GM18907 (cell line): ENCODE results near the gene SAE1.
"Not testable (repeated sequence)": the region's sequence is repeated elsewhere in the genome, so short reads cannot be mapped to it uniquely, and the experiment has no call there.

Experiments used
- ATAC-seq: cut with Tn5 transposase; IDR thresholded peaks from one replicate; pipeline ENCODE4 v1.9.1; 2021; ENCODE audit warnings: mild to moderate bottlenecking, moderate library complexity; ENCODE audit not compliant: unreplicated experiment

SAE1 gene

GRCh38 chr19:47239152-47239551, 108.5 kb downstream of the SAE1 start:
- no peak for ATAC-seq

- ATAC-seq: no peak
Observed at GRCh38 chr19:47239610-47240296, 109.1 kb downstream of the SAE1 start.

DNA sequence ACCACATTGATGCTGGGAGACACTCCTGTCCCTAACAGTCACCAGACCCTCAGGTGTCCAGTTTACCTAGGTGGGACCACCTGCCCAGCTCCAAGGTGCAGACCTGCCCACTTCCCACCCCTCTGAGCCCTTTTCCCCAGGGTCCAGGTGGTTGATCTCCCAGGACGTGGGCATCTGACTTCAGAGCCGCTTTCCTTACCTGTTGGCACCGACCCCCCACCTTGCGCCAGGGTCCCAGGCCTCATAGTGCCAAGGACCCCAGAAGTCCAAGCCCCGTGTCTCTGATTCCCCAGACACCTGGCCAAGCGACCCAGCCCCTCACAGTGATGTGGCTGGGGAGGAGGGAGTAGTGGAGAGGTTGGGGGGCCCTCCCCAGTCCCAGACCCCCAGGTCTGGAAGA, 109.9 kb downstream of the SAE1 start:
- no peak for ATAC-seq

DNA sequence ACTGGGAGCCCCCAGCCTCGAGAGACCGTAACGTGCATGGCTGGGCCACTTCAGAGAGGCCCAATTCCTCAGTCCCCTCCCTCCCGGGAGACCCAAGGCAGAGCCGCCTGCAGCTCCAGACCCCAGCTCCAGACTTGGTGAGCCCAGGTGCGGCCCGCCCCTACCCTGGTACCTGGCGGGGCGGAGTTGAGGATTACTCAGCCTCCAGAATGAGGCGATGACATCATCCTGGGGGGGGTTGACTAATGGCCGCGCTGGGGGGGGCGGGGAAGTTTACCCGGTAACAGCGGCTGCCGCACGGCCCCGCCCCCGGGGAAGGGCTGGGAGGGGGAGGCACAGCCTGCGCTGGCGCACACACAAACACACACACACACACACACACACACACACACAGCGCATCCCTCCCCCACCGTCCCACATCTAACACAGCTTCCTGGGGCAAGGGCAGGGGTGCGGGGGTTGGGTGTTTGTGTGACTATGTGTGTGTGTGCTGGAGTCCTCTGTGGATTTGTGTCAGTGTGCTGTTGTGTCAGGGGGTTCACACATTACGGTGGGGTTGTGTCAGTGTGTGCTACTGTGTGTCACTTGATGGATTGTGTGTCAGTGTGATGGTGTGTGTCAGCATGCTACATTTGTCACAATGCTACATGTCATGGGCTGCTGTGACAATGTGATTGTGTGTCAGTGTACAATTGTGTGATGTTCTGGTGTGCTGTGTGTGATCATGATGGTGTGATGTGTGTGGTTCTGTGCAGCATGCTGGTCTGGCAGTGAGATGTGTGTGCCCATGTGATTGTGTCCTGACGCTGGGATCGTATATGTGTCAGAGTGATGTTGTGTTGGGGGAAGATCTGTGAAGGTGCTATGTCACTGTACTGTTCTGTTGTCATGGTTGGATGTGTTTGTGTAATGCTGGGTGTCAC, 110.6 kb downstream of the SAE1 start:
- no peak for ATAC-seq

GRCh38 chr19:47241919-47242577, 111.4 kb downstream of the SAE1 start:
- no peak for ATAC-seq

- ATAC-seq: no peak
Observed at GRCh38 chr19:47243364-47243775, 112.7 kb downstream of the SAE1 start.

- ATAC-seq: peak; percentile 59
Observed at GRCh38 chr19:47243776-47244547, 113.3 kb downstream of the SAE1 start.

- no peak for ATAC-seq
Observed at GRCh38 chr19:47247308-47247990, 116.8 kb downstream of the SAE1 start.

DNA sequence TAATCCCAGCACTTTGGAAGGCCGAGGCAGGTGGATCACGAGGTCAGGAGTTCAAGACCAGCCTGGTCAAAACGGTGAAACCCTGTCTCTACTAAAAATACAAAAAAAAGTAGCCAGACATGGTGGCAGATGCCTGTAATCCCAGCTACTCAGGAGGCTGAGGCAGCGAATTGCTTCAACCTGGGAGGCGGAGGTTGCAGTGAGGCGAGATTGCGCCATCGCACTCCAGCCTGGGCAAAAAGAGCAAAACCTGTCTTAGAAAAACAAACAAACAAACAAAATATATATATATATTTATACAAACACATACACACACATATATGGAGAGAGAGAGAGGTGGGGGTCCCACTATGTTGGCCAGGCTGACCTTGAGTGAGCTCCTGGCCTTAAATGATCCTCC, 122.4 kb downstream of the SAE1 start:
- ATAC-seq: not testable (repeated sequence)

GRCh38 chr19:47253467-47253881, 122.8 kb downstream of the SAE1 start:
- no peak for ATAC-seq

DNA sequence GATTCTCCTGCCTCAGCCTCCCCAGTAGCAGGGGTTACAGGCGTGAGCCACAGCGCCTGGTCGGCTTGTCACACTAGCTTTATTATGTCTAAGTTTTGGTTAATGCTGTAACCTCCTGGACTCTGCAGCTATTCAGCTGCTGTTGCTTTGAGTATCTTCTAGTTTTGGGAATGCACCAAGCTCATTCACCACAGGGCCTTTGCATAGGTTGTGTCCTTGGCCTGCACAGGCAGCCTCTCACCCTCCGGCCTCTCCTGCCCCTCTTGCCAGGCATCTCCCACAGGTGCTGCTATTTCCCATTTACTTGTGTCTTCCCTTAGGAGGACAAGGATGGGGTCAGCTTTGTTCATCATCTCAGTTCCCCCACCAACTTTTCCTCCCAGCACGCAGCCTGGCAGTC, 123.3 kb downstream of the SAE1 start:
- no peak for ATAC-seq

GRCh38 chr19:47255879-47256692, 125.5 kb downstream of the SAE1 start, which contains the start of gene CCDC9:
Gene CCDC9, plus strand, starts transcription at chr19:47256525. Its CDS starts 1,876 bp downstream, at chr19:47258401.
- ATAC-seq: peak; percentile 48

DNA sequence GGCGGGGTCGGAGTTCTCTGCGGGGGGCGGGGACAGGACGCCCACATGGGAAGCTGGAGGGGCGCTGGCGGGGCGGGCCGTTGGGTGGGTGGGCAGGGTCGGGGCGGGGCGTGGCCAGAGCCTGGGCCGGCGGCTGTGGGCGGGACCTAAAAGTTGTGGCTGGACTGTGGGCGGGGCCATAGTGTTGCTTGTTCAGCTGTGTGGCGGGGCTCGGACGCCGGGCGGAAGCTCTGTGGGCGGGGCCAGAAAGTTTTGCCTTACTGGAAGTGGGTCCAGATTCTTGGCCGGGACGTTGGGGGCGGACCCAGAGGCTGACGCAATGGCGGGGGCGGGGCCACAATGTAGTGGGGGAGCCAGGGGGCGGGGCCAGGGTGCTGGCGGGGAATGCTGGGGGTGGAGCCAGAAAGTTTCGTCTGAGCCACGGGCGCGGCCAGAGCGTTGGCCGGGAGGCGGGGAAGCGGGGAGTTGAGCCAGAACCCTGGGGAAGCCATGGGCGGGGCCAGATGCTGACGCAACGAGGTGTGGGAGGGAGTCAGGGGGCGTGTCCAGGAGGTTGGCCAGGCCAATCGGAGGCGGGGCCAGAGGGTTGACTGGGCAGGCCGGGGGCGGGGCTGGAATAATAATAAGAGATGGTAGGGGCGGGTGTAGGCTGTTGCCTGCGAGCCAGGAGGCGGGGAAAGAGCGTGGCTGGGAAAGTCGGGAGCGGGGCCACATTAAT, 126.2 kb downstream of the SAE1 start:
- peak; percentile 76 for ATAC-seq

DNA sequence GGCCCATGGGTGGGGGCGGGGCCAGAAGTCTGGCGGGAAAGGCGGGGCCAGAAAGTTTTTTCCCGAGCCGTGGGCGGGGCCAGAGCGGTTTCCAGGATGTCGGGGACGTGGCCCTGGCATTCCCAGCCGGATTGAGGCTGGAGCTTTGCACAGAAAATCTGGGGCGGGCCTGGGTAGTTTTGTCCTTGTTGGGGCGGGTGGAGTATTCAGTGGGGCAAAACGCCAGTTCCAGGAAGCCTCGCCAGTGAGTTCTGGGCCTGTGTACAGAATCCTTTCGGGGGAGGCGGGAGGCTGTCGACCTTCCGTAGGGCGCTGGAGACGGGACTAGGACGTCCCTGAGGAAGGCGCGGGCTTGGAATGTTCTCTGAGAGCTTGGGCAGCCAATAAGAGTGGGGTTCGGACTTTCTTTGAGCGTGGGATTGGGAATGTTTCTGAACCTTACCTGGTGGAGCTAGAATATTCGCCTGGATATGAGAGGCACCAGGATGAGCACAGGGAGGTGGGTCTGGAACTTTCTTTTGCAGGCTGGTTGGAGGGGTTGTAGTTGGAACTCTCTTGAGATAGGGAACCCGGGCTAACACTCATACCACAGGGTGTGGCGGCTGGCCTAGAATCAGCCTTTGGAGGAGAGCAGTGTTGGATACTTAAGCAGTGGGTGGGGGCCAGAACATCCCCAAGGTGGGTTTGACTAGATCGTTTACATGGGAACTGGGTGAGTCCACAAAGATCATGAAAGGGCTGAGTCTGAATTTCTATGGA, 127.0 kb downstream of the SAE1 start:
- no peak for ATAC-seq

DNA sequence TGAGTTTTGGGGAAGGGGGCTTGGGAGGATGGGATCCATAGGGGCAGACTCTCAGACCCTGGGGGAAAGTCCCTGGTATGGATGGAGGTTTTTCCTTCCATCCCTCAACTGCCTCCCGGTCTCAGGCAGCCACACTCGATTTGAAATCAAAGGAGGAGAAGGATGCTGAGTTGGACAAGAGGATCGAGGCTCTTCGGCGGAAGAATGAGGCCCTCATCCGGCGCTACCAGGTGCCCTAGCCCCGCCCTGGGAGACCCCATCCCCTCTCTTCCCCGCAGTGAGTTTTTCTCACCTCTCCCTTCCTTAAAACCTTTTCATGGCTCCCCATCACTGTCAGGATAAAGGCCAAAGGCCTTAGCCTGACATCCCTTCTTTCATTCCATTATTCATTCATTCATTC, 127.8 kb downstream of the SAE1 start:
- no peak for ATAC-seq

- no peak for ATAC-seq
Observed at GRCh38 chr19:47258895-47259555, 128.4 kb downstream of the SAE1 start.
